GM13976 (cell line): ENCODE measurements around the gene SRPRA.

Experiments used
- DNase-seq: peaks from one replicate; pipeline ENCODE4 v3.0.0; 2012; ENCODE audit warnings: low spot score
- in situ Hi-C: fragments of 300-500 bp; cut with MboI; formaldehyde crosslinking; loops from one replicate; pipeline ENCODE4 v1.12.0; 2022; ENCODE audit warnings: low sequenced_read_pairs, mixed read lengths, inconsistent platforms; ENCODE audit not compliant: unreplicated experiment
- TF ChIP-seq, protein P1 (sequence below): IDR thresholded peaks from 2 replicates; pipeline ENCODE4 v1.5.1; 2012; ENCODE audit warnings: borderline replicate concordance, mild to moderate bottlenecking; ENCODE audit not compliant: insufficient read depth; ENCODE audit errors: extremely low read depth, missing control alignments, control extremely low read depth

Gene SRPRA

DNA sequence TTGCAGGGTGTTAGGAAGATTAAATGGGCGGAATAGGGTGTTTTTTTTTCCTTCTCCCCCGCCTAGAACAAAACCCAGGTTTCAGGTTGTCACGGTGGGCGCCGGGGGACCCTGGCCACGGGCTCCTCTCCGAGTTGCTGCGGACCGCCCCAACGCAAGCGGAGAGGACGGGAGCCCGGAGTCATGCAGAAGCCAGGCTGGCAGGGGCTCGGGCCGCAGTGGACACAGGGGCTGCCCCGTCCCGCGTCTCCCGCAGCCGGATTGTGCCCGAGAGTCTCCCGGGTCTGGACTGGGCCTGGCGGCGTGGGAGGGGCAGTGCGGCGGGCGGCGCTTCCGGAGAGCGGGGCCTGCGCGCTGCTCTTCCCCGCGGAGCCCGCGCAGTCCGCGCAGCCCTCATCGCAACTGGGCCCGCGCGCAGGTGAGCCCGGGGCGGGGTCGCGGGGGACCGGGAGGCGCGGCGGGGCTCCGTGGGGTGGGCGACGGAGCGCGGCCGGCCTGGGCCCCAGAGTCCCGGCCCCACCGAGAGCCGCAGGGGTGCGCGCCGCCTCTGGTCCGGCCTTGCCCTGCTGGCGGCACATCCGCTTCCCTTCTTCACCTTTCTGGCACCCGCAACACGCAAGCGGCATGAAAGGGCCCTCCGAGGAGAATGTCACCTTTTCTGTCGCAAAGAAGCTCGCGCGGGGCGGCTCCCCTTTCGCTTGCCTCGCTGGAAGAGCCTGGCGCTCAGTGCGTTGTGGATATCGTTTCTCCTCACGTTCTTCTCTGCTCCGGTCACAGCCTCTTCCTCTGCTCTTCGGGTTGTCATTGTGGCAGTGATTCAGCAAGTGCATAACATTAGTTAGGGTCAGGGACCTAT, 14.3 kb upstream of the SRPRA start, which contains the start of gene TIRAP:
TIRAP (plus strand) TSS at position 358 of the 856 bp plus-strand sequence. CDS start 7,802 bp downstream, outside the sequence.
- TF ChIP-seq, protein P1, sequence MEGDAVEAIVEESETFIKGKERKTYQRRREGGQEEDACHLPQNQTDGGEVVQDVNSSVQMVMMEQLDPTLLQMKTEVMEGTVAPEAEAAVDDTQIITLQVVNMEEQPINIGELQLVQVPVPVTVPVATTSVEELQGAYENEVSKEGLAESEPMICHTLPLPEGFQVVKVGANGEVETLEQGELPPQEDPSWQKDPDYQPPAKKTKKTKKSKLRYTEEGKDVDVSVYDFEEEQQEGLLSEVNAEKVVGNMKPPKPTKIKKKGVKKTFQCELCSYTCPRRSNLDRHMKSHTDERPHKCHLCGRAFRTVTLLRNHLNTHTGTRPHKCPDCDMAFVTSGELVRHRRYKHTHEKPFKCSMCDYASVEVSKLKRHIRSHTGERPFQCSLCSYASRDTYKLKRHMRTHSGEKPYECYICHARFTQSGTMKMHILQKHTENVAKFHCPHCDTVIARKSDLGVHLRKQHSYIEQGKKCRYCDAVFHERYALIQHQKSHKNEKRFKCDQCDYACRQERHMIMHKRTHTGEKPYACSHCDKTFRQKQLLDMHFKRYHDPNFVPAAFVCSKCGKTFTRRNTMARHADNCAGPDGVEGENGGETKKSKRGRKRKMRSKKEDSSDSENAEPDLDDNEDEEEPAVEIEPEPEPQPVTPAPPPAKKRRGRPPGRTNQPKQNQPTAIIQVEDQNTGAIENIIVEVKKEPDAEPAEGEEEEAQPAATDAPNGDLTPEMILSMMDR: no peak
- in situ Hi-C loops: no loop called here
- peak; percentile 73 for DNase-seq

DNA sequence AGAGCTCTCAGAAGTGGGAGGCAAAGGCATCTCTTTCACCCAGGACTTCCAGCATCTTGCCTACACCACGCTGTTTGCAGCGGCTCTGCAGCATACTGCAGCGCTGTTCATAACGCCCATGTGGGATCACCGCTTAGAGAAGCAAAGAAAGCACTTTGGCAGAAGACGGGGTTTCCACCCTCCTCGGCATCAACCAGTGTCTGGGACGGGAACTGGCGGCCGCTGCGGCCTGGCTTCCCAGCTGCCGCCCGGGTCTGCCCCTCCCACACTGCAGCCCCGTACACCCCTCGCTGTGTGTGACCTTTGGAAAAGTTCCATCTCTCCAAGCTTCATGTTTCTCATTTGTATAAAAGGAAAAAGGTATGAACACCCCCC, 13.7 kb upstream of the SRPRA start:
- DNase-seq: no peak
- in situ Hi-C loops: no loop called here
- TF ChIP-seq, protein P1: no peak

DNA sequence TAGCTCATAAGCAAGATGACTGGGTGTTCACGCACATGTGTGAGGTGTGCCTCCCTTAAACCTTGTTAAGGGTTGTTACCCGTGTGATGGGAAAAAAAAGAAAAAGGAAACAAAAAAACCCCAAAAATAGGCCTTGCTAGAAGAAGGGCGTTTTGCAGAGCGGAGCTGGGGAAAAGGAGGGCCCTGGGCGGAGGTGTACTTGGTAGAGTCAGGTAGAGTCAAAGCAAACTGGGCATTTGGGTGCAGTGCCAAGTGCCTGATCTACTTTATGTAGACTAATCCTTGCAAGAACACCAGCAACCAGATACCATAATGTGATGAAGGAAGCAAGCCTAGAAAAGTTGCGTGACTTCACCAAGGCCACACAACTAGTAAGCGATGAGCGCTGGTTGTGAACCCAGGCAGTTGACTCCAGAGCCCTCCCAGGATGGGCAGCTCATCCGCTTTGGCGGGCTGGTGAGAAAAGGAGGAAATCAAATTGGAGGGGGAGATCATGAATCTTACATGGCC, 13.0 kb upstream of the SRPRA start:
- DNase-seq: no peak
- in situ Hi-C loops: no loop called here
- TF ChIP-seq, protein P1: no peak

DNA sequence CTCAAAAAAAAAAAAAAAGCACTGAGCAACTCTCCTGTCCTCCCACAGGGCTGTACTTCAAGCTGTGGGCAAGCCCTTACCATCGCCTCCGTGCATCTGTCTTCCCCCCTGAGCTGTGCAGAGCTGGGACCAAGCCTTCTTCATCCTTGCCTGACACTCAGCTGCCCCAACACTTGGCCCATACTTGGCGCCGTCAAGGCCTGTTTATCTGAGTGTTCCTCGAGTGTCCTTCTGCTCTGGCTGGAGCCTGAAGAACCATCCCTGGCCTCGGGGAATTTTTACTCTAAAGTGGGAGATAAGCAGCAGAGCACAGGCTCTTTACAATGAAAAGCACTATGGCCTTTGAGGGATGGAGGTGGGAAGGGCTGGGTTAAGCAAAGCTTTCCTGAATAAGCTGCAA, 12.6 kb upstream of the SRPRA start:
- in situ Hi-C loops: no loop called here
- DNase-seq: no peak
- TF ChIP-seq, protein P1: no peak

DNA sequence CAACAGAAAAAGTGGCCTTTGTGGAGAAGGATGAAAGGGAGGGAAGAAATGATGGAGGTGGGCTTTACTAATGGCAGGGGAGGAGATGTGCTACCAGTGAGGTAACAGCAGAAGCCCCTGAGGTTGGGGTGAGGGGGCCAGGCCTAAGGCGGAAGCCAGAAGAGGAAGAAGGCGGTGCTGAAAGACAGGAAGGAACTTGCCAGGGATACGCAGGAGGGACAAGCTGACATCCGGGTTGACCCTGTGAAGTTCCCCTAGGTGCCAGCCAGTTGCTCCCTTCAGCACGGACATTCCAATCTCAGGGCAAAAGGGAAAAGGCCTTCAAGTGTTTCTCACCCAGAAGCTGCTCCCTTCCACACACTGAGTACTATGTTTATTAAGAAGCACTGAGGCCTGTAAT, 11.9 kb upstream of the SRPRA start:
- DNase-seq: no peak
- TF ChIP-seq, protein P1: no peak
- in situ Hi-C loops: no loop called here

DNA sequence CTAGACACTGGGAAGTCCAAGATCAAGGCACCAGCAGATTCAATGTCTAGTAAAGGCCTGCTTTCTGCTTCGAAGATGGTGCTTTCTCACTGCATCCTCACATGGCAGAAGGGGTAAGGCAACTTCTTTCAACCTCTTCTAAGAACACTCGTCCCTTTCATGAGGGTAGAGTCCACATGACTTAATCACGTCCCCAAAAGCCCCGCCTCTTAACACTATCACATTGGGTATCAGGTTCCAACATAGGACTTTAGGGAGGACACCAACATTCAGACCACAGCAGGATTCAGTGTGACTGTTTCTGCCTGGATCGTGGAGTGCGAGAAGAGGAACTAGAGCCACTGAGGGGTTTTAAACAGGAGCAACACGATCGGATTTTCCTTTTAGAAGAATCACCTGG, 10.5 kb upstream of the SRPRA start:
- no peak for DNase-seq
- TF ChIP-seq, protein P1: no peak
- in situ Hi-C loops: no loop called here
